ENCODE data around the gene PNMA1.

PNMA1 gene

GRCh38 chr14:73729556-73730265 lies 15.5 kb upstream of the PNMA1 start:
- no peak for DNase-seq (ENCODE audit: low spot score)
- TF ChIP-seq CTCF (IDR thresholded peaks at IDR 0.05; ENCODE audit: extremely low read depth, missing control alignments): no peak

- peak; percentile 87 for DNase-seq (ENCODE audit: low spot score)
These were observed 14.6 kb upstream of the PNMA1 start for GRCh38 chr14:73728717-73729330.

GRCh38 chr14:73727166-73727565 lies 13.0 kb upstream of the PNMA1 start:
- no peak for TF ChIP-seq CTCF (IDR thresholded peaks at IDR 0.05; ENCODE audit: extremely low read depth, missing control alignments)

More at GRCh38 chr14:73728717-73729330, 14.6 kb upstream of the PNMA1 start:
- peak; percentile 69 for TF ChIP-seq CTCF (IDR thresholded peaks at IDR 0.05; ENCODE audit: extremely low read depth, missing control alignments)

GRCh38 chr14:73726025-73726961 lies 12.1 kb upstream of the PNMA1 start:
- no peak for DNase-seq (ENCODE audit: low spot score)

More at GRCh38 chr14:73727166-73727565, 13.0 kb upstream of the PNMA1 start:
- DNase-seq (ENCODE audit: low spot score): no peak

GRCh38 chr14:73725116-73726024 lies 11.2 kb upstream of the PNMA1 start:
- no peak for TF ChIP-seq CTCF (IDR thresholded peaks at IDR 0.05; ENCODE audit: extremely low read depth, missing control alignments)
- no peak for DNase-seq (ENCODE audit: low spot score)

More at GRCh38 chr14:73726025-73726961, 12.1 kb upstream of the PNMA1 start:
- no peak for TF ChIP-seq CTCF (IDR thresholded peaks at IDR 0.05; ENCODE audit: extremely low read depth, missing control alignments)

- no peak for DNase-seq (ENCODE audit: low spot score)
These were observed 10.5 kb upstream of the PNMA1 start for GRCh38 chr14:73724696-73725095.

More at GRCh38 chr14:73724696-73725095, 10.5 kb upstream of the PNMA1 start:
- TF ChIP-seq CTCF (IDR thresholded peaks at IDR 0.05; ENCODE audit: extremely low read depth, missing control alignments): no peak

Data from GM20000 (cell line).